Measurements from ENCODE around the gene DENND1A.

DNA sequence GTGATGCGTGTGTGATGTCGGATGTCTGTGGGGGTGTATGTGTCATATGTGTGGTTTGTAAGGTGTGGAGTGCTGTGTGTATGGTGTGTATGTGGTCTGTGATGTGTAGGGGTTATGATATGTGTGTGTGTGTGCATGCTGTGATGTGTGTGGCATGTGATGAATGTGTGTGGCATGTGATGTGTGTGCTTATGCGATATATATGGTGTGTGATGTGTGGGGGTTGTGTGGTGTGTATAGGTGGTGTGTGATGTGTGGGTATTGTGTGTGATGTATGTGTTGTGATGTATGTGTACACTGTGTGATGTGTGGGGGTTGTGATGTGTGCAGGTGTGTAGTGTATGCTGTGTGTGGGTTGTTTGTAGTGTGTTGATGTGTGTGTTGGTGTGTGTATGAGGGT lies 583.1 kb downstream of the DENND1A start:
- TF ChIP-seq, protein P1, sequence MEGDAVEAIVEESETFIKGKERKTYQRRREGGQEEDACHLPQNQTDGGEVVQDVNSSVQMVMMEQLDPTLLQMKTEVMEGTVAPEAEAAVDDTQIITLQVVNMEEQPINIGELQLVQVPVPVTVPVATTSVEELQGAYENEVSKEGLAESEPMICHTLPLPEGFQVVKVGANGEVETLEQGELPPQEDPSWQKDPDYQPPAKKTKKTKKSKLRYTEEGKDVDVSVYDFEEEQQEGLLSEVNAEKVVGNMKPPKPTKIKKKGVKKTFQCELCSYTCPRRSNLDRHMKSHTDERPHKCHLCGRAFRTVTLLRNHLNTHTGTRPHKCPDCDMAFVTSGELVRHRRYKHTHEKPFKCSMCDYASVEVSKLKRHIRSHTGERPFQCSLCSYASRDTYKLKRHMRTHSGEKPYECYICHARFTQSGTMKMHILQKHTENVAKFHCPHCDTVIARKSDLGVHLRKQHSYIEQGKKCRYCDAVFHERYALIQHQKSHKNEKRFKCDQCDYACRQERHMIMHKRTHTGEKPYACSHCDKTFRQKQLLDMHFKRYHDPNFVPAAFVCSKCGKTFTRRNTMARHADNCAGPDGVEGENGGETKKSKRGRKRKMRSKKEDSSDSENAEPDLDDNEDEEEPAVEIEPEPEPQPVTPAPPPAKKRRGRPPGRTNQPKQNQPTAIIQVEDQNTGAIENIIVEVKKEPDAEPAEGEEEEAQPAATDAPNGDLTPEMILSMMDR (conservative IDR thresholded peaks at IDR 0.05; ENCODE audit: low read length) = no peak
- TF ChIP-seq EZH2phosphoT487 (IDR thresholded peaks at IDR 0.05; ENCODE audit: borderline replicate concordance) = no peak
